Tibial nerve (tissue), 4 donors: Measurements from ENCODE around the gene HCAR2.
"Not testable (repeated sequence)": the region's sequence is repeated elsewhere in the genome, so short reads cannot be mapped to it uniquely, and the experiment has no call there.

Source experiments
- CTCF ChIP-seq, 5 experiments: fragments of 200-600 bp in 3 of 5; fragments of 450-650 bp in 2 of 5; sonication (generic) in 3 of 5; IDR thresholded peaks; one replicate each; pipeline ENCODE4 v1.5.1; 2016 to 2019; ENCODE audit warnings: antibody characterized with exemption in 5 of 5, mild to moderate bottlenecking in 3 of 5, moderate library complexity in 2 of 5
- EP300 ChIP-seq, 2 donors: sonication (generic); formaldehyde crosslinking; IDR thresholded peaks; one replicate each; pipeline ENCODE4 v1.6.1; 2017; ENCODE audit warnings: antibody characterized with exemption in 2 of 2, mild to moderate bottlenecking in 1 of 2
- POLR2A ChIP-seq, 2 donors: fragments of 450-650 bp; IDR thresholded peaks; one replicate each; pipeline ENCODE4 v1.6.1; 2017; ENCODE audit warnings: antibody characterized with exemption in 2 of 2, mild to moderate bottlenecking in 2 of 2, moderate library complexity in 2 of 2

- TF ChIP-seq CTCF, EP300, POLR2A (IDR thresholded peaks at IDR 0.05): not testable (repeated sequence)
Observed at GRCh38 chr12:122702890-122703611, at the start of gene HCAR2.
